HPDE6-E6E7 (cell line): ENCODE measurements around the gene KRTAP4-4.
"Not testable (repeated sequence)": the region's sequence is repeated elsewhere in the genome, so short reads cannot be mapped to it uniquely, and the experiment has no call there.

ENCODE experiments used
- DNase-seq: peaks from one replicate; pipeline ENCODE4 v3.0.0; 2011; ENCODE audit warnings: missing footprints; ENCODE audit errors: extremely low spot score

Gene KRTAP4-4

DNA sequence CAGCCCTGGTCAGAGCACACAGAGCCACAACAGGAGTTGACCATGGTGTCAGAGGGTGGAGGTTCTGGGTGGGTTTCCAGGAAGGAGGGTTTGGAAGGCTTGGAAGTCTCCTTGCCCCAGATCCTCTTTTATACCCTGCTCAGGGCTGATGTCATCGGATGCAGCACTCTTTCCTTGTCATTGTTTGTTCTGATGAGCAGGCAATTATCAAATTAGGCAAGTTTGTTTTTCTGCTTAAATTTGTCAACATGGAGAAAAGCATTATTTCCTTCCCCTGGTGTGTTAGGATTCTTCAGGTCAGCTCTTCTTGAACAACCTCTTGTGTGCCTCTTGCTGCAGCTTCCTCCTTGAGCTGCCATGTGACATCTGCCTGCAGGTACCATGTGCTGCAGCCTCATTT lies at the start of gene KRTAP4-4:
Gene KRTAP4-4, minus strand, starts transcription at position 101 of the 400 bp plus-strand sequence. Its CDS starts 57 bp downstream, at position 44.
- no peak for DNase-seq

DNA sequence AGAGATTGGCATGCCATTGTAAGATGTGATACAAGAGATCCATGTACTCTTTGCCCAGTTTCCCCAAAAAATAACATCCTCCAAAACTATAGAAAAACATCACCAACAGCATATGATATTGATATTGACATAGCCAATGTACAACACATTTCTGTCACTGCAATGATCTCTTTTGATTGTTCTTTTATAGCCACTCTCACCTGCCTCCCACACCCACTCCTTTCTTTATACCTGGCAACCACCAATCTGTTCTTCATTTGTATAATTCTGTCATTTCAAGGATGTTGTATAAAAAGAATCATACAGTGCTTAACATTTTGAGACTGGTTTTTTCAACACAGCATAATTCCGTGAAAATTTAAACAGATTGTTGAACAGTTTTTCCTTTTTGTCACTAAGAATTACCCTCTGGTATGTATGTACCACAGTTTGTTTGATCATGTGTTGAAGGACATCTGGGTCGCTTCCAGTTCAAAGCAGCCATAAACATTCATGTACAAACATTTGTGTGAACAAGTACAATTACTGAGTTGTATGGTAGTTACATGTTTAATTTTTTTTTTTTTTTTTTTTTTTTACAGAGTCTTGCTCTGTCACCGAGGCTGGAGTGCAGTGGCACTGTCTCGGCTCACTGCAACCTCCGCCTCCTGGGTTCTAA lies 39.0 kb upstream of the KRTAP4-4 start:
- no peak for DNase-seq

DNA sequence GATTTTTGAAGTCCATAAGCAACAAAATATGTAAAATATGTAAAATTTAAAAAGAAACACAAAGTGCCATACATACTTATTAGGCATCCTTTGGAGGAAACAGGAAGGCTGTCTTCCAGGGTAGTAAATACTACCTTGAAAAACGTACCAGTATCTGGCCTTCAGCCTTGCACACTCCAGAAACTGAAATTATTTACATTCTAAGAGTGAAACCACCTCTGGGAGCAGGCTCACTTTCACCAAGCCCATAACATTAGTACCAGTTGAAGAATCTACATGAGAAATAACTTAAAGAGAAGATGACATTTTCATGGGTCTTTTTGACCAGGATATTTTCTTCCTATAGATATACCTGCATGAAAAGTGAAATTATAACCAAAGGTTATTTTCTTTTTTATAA lies 35.5 kb upstream of the KRTAP4-4 start:
- DNase-seq, result no peak

DNA sequence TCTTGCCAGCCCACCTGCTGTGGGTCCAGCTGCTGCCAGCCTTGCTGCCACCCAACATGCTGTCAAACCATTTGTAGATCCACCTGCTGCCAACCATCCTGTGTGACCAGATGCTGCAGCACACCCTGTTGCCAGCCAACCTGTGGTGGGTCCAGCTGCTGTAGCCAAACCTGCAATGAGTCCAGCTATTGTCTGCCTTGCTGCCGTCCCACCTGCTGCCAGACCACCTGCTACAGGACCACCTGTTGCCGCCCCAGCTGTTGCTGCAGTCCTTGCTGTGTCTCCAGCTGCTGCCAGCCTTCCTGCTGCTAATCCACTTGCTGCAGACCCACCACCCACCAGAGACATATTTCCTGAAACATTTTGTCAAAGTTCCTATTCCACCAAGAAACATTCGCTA lies 29.8 kb upstream of the KRTAP4-4 start:
- no peak for DNase-seq

DNA sequence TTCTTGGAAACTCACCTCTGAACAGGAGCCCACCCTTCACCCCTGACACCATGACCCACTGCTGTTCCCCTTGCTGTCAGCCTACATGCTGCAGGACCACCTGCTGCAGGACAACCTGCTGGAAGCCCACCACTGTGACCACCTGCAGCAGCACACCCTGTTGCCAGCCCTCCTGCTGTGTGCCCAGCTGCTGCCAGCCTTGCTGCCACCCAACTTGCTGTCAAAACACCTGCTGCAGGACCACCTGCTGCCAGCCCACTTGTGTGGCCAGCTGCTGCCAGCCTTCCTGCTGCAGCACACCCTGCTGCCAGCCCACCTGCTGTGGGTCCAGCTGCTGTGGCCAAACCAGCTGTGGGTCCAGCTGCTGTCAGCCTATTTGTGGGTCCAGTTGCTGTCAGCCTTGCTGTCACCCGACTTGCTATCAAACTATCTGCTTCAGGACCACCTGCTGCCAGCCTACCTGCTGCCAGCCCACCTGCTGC lies 29.3 kb upstream of the KRTAP4-4 start, which contains the start of gene KRTAP9-1:
Gene KRTAP9-1, plus strand, starts transcription at position 51 of the 482 bp plus-strand sequence. Its CDS starts 0 bp downstream, at position 51.
- DNase-seq, result not testable (repeated sequence)

DNA sequence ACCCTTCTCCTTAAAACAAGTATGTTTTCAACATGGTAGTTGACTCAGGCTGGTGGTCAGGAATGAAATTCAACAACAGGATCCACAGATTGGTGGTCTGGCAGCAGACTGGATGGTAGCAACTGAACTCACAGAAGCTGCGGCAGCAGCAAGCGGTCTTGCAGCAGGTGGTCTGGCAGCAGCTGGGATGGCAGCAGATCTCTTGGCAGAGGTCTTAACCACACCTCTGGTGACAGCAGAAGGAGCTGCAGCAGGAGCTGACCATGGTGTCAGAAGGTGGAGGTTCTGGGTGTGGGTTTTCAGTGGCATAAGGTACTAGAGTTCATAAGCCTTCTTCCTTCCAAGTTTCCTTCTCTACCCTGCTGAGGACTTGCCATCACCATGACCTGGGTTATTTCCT lies 26.3 kb upstream of the KRTAP4-4 start:
- no peak for DNase-seq

DNA sequence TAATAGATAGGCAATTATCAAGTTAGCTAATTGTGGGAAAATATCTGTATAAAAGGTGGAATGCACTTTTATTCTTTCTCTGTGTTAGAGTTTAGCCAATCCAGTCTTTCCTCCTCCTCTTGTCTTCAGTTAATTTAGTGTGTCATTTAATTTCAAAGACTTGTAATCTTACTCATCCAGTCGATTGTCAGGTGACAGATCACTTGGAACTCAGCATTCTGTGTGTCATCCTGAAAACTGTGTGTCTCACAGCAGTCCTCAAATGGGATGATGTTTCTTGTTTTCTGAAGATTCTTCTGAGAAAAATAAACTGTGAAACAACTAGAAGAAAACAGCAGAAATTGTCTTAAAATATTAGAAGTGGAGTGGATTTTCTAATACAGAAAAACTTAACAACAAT lies 24.5 kb upstream of the KRTAP4-4 start:
- DNase-seq, result no peak

DNA sequence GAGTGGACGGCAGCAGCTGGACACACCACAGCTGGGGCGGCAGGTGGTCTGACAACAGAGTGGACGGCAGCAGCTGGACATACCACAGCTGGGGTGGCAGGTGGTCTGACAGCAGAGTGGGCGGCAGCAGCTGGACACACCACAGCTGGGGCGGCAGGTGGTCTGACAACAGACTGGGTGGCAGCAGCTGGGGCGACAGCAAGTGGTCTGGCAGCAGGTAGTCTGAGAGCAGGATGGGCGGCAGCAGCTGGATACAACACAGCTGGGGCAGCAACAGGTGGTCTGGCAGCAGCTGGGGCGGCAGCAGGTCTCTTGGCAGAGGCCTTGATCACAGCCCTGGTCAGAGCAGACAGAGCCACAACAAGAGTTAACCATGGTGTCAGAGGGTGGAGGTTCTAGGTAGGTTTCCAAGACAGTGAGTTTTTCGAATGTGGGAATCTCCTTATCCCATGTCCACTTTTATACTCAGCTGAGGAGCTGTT lies 24.0 kb upstream of the KRTAP4-4 start, which contains the start of gene KRTAP4-1:
Gene KRTAP4-1, minus strand, starts transcription at position 432 of the 482 bp plus-strand sequence. Its CDS starts 57 bp downstream, at position 375.
- no peak for DNase-seq

DNA sequence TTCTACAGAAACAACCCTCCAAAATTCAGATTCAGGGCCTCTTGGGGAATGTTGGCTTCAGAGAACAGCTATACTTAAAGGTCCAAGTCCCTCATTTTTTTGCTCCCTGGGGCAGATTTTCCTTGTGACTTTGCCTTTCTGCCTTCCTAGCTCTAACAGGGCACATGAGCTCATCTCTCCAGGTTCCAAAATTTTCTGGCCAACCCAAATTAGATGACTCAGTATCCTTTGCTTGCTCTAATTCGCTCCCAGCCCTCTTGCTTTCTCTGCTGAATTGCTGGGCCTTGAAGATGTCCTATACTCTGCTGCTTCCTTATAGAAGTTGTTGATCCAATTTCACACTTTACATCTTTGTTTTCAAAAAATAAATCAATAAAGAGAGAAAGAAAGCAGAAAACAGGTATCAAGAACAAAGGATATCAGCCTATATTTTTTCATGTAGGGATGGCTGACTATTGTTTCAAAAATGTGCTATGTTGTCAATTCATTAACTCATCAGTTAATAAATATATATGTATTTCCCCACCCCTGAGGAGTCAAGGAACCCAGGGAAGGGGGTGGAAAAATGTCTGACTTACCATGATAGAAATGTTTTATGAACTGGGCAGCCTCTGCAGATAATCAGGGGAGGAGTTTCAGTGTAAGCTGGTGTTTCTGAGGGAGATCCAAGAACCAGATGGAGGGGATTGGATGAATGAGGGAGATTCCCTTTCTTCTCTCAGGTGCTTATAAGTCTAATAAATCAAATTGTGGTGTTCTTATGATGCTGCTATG lies 18.5 kb upstream of the KRTAP4-4 start:
- DNase-seq, result no peak

DNA sequence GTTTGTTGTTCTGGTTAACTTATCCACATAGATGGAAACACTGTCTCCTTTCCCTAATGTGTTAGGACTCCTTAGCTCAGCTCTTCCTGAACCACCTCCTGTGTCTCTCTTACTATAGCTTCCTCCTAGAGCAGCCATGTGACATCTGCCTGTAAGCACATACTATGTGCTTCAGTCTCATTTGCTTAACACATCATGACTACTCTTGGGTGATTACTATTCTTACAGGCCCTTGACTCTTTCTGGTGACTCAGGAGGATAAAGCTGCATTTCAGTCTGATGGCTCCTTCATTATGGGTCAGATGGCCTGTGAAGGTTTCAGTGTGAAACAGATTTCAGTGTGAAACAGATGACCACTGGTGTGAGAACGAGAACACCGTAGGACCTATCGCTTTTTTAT lies 17.8 kb upstream of the KRTAP4-4 start:
- DNase-seq, result peak; percentile 7

DNA sequence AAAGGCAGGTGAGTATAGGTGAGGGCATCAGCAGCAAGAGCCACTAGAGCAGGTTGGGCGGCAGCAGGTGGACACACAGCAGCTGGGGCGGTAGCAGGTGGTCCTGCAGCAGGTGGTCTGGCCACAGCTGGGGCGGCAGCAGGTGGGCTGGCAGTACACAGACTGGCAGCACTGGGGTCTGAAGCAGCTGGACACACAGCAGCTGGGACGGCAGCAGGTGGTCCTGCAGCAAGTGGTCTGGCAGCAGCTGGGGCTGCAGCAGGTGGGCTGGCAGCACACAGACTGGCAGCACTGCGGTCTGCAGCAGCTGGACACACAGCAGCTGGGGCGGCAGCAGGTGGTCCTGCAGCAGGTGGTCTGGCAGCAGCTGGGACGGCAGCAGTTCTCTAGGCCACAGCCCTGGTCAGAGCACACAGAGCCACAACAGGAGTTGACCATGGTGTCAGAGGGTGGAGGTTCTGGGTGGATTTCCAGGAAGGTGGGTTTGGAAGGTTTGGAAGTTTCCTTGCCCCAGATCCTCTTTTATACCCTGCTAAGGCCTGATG lies 17.3 kb upstream of the KRTAP4-4 start, which contains the start of gene KRTAP4-2:
Gene KRTAP4-2, minus strand, starts transcription at position 495 of the 545 bp plus-strand sequence. Its CDS starts 57 bp downstream, at position 438.
- no peak for DNase-seq

DNA sequence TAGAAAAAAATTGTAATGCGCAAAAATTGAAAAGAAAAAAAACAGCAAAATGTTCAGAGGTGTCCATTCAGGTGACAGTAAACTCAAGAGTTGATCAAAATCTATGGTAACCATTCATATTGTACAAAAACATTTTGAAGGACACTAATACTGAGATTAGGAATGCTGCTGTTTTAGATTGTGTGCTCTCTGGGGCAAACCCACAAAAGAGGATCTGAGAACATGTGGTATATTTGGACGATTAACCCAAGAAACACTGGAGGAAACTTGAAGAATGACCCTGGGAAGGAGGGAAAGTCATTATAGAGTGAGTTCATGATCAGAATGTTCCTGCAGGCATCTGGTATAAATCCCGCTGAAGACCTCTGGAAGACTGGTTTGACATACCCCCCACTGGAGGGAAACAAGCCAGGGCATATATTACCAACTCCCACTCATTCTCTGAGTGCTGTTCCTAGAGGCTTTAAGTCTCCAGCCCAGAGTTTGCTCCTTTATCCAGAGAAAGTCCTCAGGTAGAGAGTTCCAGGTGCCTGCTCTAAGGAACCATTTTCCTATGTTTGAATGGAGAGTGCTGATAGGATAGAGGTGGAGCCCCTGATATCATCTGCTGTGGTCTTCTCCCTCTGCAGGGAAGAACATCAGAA lies 16.3 kb upstream of the KRTAP4-4 start:
- DNase-seq, result no peak

DNA sequence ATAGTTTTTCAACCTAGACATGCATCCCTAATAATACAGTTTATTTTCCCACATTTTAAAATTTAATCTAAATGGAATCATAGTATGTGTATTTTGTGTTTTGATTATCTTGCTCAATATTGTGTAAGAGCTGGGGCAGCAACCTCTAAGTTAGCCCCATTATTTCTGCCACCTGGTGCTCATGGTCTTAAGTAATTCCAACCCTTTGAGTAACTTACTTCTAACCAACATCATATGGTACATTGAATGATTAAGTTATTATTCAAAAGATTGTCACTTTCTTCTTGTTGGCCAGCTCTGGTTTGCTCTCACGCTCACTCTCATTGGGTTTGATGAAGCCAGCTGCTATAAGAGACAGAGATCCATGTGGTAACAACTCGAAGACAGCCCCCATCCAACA lies 11.3 kb upstream of the KRTAP4-4 start:
- no peak for DNase-seq

DNA sequence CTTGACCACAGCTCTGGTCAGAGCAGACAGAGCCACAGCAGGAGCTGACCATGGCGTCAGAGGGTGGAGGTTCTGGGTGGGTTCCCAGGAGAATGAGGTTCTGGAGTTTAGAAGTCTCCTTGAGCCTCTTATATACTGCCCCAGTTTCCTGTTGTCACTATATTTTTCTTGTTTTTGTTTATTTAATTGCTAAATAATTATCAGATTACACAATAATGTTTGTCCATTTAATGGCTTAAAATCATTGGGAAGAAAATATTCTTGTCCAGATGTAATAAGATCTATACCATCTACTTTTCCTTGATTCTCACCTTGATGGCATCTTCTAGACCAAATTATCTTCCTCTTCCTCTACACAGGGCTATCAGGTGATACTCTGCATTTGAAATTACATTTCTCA lies 7.6 kb upstream of the KRTAP4-4 start, which contains the start of gene KRTAP4-3:
Gene KRTAP4-3, minus strand, starts transcription at position 101 of the 400 bp plus-strand sequence. Its CDS starts 49 bp downstream, at position 52.
- no peak for DNase-seq

DNA sequence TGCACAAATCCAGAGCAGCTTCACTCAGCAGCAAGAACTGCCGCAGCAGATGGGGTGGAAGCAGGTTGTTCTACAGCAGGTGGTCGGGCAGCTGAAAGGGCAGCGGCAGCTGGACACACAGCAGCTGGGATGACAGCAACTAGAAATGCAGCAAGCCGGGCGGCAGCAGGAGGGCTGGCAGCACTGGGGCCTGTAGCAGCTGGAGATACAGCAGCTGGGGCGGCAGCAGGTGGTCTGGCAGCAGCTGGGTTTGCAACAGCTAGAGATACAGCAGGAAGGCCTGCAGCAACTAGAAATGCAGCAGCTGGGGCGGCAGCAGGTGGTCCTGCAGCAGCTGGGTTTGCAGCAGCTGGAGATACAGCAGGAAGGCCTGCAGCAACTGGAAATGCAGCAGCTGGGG lies 7.0 kb upstream of the KRTAP4-4 start:
- DNase-seq, result no peak

DNA sequence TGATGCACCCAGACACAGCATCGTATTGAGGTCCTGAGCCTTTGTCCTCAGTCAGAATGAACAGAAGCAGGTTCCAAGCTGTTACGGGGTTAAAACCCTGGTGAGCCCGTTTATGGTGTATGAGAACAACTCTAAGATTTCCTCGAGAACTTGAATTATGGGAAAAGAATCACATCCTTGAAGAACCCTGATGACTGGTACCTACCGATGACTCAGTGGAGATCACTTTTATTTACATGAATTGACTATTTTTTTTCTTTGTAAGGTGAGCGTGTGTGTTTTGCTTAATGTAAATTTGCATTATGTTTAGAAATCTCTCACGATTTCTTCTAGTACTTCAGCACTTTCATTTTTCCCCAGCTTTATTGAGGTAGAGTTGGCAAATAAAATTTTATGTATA lies 3.3 kb upstream of the KRTAP4-4 start:
- no peak for DNase-seq

DNA sequence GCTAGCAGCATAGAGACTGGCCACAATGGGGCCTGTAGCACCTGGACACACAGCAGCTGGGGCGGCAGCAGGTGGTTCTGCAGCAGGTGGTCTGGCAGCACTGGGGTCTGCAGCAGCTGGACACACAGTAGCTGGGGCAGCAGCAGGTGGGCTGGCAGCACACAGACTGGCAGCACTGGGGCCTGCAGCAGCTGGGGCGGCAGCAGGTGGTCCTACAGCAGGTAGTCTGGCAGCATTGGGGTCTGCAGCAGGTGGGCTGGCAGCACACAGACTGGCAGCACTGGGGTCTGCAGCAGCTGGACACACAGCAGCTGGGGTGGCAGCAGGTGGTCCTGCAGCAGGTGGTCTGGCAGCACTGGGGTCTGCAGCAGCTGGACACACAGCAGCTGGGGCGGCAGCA lies 358 bp downstream of the KRTAP4-4 start:
- not testable (repeated sequence) for DNase-seq

DNA sequence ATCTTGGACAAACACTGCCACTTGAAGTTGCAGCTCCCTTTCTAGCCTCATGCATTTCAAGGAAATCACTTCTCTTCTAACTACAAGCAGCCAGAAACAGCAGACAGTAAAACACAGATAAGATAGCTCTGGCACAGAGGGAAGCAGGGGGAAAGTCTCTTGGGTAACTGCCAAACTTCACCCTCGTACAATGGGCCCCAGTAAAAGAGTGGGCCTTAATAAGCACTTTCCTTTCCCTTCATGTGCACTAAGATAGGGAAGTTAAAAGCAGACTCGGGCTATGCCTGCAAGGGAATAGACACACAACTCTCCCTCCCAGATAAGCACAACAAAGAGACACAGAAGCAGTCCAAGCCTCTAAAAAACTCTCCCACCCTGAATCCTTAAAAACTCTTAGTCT lies 6.7 kb downstream of the KRTAP4-4 start:
- no peak for DNase-seq

DNA sequence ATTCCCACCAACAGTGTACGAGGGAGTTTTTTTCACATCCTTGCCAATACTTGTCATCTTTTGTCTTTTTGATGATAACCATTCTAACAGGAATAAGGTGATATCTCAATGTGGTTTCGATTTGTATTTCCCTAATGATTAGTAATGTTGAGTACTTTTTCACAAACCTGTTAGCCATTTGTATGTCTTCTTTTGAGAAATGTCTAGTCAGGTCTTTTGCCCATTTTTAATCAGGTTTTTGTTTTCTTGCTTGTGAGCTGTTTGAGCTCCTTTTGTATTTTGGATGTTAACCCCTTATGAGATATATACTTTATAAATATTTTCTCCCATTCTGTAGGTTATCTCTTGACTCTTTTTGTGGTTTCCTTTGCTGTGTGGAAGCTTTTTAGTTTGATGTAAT lies 9.0 kb downstream of the KRTAP4-4 start:
- DNase-seq, result no peak

DNA sequence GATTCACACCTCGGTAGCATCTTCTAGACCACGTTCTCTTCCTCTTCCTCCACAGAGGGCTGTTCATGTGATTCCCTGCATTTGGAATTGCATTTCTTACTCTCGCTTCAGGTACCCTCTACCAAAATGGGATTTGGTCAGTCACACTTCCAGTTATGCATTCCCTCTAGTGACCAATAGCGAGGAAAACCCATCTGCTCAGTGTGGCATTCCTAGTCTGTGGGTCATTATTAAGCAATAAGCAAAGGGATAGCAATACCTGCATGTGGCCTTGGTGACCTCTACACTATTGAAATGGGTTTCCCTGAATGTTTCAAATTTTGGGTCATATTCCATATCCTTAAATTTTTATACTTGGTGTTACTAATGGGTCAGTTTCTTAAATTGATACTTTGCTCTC lies 10.5 kb downstream of the KRTAP4-4 start:
- no peak for DNase-seq

DNA sequence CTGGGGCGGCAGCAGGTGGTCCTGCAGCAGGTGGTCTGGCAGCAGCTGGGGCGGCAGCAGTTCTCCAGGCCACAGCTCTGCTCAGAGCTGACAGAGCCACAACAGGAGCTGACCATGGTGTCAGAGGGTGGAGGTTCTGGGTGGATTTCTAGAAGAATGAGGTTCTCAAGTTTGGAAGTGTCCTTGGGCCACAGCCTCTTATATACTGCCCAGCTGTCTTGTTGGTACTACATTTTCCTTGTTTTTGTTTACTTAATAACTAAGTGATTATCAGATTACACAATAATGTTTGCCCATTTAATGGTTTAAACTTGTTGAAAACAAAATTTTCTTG lies 10.9 kb downstream of the KRTAP4-4 start, which contains the start of gene KRTAP4-5:
Gene KRTAP4-5, minus strand, starts transcription at position 174 of the 334 bp plus-strand sequence. Its CDS starts 58 bp downstream, at position 116.
- DNase-seq, result no peak
